ENCODE data around the gene PACSIN2.
"Not testable (repeated sequence)": the region's sequence is repeated elsewhere in the genome, so short reads cannot be mapped to it uniquely, and the experiment has no call there.

The PACSIN2 gene

DNA sequence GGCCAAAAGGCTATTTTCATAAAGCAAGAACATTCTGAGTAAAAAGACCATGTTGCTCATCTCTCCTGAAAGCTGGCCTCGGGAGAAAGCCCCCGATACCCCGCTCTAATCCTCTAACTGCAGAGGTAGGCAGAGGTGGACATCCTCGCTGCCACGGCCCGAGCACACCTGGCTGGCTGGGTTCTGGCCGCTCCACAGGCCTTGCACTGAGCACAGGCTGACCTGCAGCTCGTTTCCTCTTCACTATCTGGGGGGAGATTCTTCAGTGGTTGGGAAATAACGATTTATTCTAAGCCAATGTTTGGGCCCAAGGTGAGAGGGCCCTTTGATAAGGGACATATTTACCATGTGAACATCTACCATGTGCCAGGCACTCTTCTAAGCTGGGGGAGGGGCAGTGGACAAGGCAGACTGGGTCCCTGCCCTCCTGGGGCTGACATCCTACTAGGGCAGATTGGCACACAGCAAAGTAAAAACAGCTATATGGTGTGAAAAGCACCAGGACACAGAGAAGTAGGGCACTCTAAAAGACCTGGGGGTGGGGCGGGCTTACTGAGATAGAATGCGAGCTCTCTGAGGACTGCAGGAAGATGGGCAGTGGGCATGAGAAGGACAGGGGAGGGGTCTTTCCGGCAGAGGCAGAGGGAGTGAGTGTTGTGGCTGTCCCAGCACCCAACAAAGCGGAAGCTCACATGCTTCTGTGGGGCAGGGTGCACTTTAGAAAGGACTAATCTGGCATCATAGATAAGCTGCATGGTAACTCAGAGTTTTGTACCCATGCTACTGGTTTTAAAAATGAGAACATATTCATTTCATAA lies 92.4 kb downstream of the PACSIN2 start:
- no peak for DNase-seq

DNA sequence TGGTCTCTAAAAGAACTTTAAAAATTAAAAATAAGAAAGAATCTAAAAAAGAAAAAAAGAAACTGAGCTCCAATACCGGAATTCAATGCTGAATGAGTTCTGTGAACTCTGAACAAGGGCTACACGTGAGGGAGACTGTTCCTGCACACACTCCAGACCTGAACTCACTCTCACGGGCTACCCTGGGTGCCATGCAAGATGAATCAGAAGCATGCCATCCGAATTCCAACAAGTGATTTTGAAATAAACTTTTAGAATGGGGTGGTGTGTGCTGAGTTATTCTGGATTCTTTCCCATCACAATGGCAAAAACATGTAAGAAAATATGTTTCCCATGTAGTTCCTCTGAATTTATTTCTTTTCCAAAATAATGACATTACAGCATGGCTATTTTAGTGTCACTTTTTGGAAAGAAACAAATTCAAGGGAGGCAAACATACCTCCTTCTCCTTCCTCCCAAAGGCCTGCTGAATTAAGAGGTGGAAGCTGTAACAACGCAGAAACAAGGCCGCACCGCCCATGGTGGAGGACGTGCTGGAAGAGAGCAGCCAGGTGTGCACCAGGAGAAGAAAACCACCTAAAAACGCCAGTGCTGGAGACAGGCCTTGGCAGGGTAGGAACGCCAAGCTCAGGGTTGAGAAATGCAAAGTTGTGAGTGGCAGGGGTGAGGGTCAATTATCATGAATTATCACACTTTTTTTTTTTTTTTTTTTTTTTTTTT lies 94.7 kb downstream of the PACSIN2 start:
- DNase-seq = no peak

GRCh38 chr22:42919199-42919598 lies 95.8 kb downstream of the PACSIN2 start:
- DNase-seq = no peak

GRCh38 chr22:42918500-42918899 lies 96.4 kb downstream of the PACSIN2 start:
- DNase-seq = no peak

DNA sequence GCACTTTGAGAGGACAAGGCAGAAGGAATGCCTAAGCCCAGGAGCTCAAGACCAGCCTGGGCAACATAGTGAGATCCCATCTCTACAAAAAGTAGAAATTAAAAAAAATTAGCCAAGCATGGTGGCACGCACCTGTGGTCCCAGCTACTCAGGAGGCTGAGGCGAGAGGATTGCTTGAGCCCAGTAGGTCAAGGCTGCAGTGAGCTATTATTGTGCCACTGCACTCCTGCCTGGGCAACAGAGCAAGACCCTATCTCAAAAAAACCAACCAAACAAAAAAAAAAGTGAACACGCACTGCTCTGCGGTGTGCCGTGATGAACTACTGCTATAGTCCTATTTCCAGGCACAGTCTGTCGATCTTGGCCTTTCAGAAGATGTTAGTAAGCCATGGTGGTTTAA lies 97.6 kb downstream of the PACSIN2 start:
- not testable (repeated sequence) for DNase-seq

DNA sequence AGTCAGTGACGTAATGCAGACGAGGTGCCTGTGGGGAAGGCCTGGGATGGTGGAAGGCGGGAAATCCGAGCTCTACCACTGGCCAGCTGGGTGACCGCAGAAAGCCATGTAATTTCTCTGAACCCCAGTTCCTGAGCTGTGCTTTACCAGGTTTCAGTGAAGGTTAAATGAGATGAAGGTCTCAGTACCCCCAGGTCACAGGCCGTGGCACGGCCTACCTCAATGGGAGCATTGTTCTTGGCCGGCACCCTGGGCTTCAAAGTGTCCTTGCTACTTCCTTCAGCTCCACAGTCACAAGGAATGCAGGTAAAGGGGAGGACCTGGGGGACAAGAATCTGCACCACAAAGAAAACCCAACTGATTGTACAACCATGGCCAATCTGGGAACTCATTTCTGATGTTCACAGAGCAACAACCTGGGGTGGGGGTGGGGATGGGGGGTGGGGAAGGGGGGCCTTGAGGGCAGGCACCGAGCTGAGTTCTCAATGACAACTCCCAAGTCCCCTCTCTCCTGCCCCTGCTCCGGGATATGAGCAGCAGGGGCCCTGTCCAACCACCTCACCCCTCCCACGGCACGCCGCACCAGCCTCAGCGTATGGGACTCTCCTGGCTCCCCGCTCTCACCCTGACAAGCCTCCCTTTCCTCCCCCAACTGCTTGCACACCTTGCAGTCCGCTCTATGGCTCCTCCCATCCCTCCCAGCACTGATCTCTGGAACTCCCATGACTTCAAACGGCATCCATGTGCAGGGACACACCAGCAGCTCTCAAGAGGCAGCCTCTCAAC lies 98.8 kb downstream of the PACSIN2 start:
- DNase-seq = no peak

DNA sequence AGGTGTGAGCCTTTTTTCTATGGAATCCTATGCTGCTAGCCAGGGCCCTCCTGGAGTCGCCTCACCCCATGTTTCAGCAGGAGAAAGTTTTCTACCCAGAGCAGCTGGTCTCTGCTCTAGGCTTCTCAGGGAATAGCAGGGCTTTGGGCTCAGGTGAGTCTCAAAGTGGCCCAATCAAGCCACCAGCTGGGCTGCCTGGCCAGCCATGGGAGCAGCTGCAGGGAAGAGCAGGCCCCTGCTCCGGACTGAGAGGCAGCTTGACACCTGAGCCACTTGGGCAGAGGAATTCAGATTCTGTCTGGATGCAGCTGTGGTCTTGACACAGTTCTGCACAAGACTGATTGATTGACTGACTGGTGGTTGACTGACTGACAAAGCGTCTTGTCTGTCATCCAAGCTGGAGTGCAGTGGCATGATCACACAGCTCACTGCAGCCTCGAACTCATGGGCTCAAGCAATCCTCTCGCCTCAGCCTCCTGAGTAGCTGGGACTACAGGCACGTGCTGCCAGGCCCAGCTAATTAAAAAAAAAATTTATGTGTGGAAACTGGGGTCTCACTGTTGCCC lies 100.4 kb downstream of the PACSIN2 start:
- DNase-seq = no peak

DNA sequence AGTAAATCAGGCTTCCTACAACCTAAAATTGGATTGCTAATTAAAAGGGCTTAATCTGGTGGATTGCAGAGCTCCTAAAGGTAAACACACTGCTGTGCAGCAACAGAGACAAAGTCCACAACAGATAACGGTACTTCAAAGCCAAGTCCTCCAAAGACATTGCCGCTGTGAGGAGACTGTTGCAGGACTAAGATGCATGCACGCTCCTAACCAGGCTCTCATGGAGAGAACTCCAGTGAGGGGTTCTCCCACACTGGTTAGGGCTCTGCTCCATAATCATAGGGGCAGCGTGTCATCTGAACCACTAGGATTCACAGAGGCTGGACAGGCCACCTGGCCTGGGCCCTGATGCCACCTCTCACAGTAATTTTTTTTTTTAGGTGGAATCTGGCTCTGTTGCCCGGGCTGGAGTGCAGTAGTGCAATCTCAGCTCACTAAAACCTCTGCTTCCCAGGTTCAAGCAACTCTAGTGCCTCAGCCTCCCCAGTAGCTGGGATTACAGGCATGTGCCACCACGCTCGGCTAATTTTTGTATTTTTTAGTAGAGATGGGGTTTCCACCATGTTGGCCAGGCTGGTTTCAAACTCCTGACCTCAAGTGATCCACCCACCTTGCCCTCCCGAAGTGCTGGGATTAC lies 101.0 kb downstream of the PACSIN2 start:
- no peak for DNase-seq

- no peak for DNase-seq
These were observed 102.9 kb downstream of the PACSIN2 start for GRCh38 chr22:42912059-42912458.

GRCh38 chr22:42910221-42910942 lies 104.6 kb downstream of the PACSIN2 start:
- DNase-seq = no peak

DNA sequence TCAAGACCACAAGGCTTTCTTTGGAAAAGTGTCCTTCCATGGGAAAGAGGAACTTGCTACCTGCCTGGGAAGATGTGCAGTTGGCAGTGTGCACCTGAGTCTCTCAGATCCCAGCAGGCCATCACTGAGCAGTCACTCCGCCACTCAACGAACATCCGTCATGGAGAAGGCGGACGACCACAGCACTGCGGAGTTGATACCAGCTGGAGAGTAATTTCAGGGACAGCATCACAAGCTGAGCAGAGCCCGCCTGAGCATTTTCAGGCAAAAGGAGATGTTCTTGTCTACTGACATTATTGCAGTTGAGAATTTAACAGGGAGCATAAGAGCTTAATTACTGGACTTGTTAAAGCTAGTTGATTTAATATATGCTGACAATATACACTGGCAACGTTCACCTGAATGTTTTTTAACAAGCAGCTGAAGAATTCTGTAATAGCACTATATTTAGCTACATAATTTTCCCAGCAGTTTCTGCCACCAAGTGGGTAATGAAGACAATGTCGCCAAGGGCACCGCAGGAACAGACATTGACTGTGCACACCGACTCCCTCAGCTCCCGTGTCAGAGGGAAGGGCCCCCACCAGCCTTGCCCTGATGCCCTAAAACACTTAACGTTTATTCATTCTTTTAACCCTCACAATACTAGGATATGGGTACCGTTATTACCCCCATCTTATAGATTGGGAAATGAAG lies 105.4 kb downstream of the PACSIN2 start:
- no peak for DNase-seq

DNA sequence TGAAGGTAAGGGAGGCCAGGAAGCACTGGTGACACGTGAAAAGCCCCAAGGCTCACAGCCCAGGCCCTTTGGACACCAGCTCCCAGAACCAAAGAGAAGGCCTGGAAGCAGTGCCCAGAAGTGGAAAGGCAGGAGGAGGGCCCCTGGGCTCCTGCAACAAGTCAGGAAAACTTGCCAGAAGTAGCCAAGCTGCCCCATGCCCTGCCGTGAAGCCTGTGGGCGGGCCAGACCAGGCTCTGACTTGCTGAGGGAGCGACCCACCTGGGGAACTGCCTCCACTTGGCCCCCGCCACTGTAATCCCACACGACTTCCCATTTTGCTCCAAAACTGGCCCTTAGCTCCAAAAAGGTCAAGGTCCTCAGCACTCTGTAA lies 106.6 kb downstream of the PACSIN2 start:
- no peak for DNase-seq

DNA sequence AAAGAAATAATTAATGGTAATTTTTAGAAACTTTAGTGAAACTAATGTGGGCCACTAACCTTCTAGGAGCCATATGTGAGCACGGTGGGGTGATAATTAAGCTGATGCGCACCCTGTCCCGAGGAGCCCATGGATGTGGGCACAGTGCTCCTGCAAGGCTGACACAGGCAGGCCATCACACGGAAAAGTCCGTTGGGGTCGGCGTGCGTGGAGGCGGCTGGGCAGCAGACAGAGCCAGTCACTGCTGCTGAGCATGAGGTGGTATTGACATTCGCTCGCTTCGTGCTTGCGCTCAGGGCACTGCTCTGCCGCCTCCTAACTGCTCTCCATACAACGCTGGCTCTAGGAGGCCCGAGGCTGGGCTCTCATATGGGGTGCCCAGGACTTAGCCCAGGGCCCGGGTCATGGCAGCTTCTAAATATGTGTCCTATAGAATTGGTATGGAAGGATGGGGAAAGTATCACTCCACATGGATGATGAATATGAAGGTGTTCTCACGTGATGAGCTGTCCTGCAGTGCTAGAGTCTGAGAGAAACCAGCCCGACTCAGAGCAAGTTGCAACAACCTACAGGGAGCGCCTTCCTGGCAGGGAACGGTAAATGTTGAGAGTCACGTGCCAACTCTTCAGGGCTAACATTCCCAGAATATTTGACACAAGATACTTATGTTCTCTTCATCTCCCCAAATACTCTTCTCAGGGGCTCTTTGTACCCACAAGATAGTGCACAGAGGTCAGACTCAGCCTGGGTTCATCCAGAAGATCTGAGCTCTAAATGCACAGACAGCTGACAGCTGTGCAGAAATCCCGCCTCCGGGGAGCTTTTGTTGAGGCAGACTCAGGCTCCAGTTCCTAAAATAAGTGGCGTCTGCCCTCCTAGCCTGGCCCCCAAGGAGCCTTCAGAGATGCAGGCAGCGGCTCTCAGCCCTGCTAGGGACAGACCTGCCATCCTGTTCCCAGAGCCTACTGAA lies 107.3 kb downstream of the PACSIN2 start:
- DNase-seq = no peak

DNA sequence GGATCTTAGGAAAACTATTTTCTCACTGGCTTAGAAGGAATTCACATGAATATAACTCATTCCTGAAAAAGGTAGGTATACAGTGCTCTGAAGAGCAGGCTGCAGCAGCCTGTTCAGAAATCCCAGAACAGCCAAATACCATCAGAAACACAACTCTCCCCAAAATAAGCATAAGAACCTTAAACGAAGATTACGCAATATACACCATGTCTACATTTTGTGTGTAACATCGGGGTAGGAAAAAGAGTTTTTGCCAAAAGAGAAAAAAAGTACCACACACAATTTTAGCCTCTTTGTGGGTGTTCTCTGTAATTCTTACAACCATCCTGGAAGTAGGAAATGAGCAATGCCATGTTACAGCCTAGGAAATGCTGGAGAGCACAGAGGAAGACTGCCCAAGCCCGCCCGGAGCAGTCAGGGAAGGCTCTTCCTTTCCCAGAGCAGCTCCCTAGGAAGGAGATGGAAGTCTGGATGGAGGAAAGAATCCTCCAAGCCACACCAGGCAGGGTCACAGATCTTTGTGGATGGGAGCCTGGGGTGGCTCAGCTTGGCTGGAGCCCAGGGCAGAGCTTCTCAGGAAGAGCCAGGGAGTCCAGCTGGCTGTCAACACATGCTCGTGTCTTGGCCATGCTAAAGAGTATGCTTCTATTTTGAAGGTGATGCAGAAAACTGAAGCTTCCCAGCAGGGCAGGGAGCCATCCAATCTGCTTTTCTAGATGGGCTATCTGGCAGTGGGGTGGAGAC lies 108.2 kb downstream of the PACSIN2 start:
- no peak for DNase-seq

- DNase-seq = no peak
These were observed 109.2 kb downstream of the PACSIN2 start for GRCh38 chr22:42905702-42906183.

DNA sequence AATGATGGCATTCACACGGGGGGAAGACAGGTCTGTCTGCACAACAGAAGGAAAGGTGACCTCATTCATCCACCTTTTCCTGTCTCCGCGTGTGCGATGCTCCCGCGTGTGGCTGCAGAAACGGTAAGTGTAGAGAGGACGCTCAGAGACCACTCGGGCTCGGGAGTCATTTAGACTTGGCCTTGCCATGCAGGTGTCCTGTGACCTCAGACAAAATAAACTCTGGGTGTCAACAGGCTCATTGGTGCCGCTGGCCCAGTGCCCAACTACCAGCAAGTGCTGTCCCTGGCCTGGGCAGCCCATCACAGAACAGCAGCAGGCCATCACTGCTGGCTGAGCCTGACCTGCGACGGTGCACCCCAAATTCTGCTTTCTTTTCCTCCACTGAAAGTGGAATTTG lies 109.7 kb downstream of the PACSIN2 start:
- no peak for DNase-seq

GRCh38 chr22:42904050-42904449 lies 110.9 kb downstream of the PACSIN2 start:
- no peak for DNase-seq

DNA sequence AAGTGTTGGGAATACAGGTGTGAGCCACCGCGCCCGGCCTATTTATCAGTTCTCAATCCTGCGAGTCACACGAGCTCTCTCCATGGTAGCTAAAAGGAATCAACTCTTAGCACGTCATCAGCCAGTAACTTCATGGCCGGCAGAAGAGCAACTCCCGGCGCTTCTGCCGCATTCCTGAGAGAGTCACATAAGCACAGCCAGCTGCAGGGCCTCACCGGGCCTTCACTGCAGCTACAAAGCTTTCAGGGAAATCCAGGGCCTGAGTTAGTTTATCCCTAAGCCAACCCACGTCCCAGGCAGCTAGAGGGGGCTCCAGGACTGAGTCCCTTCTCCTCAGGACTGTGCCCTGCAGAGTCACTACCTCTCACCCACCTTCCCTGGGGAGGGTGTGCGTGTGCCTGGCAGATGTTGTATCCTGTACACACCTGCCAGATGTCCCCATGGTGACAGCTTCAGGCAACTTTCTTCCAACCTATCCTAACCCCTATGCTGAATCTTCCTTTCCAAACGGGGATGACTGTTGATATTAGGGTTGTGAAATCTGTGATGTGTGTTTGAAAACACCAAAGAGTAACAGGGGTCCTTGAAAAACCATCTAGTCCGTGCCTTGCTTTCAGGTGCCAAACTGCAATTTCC lies 112.0 kb downstream of the PACSIN2 start:
- no peak for DNase-seq

Data from stimulated activated CD4-positive, alpha-beta T cell treated with anti-CD3 and anti-CD28 coated beads, Interleukin-1b, Interleukin-23, amount 100 ng/mL, for 48 hours (primary cell).